ENCODE data around the gene LRRC4C. TPM values are rescaled to one million over a fixed set of nuclear protein-coding genes. Genes with fewer than 3 reads are reported as not detected.

Gene LRRC4C
- total and polyA plus RNA-seq, 10 of the 15 experiments (the other 5 are each of a cell fraction or from before 2014, with no cell fraction given) = 1.5 TPM; not detected in 9

GRCh38 chr11:40170078-40170477, 1289.4 kb downstream of the LRRC4C start:
- no peak overlapping the region for H2AFZ ChIP-seq (ENCODE audit: control insufficient read depth, low read depth, low read length)
- ATAC-seq = peak; percentile 59
- no peak overlapping the region for H3K4me2 ChIP-seq (ENCODE audit: control insufficient read depth, insufficient read depth)
- H4K20me1 ChIP-seq (ENCODE audit: control insufficient read depth, insufficient read depth) = no peaks in the 10 kb centered on the region
- TF ChIP-seq CEBPZ (IDR thresholded peaks at IDR 0.05; ENCODE audit: low read depth, low read length) (no peak), EP300 (IDR thresholded peaks at IDR 0.05; ENCODE audit: borderline replicate concordance in 1 of 2, control insufficient read depth in 1 of 2, low read depth in 2 of 2, low read length in 2 of 2) (0 out of 4 replicates have a peak, but pooled peaks of 1 of the 2 experiments have one; percentile 23)
- ChIA-PET RAD21 (ENCODE audit: unreplicated experiment) (interaction anchor here (2.6 kb wide), 1 partner anchor 13 kb away, joined by 21 read pairs; no protein-coding TSS in a partner anchor), POLR2A (no interaction called here), CTCF (interaction anchor here (2.3 kb wide), 1 partner anchor 13 kb away, joined by 15 read pairs; no protein-coding TSS in a partner anchor), SMC1A (ENCODE audit: uncharacterized antibody, unreplicated experiment) (interaction anchor here (1.4 to 5.0 kb wide), 2 partner anchors 11 to 30 kb away, joined by 4 to 54 read pairs; no protein-coding TSS in a partner anchor)
- H3K27ac ChIP-seq (ENCODE audit: control insufficient read depth, insufficient read depth) = no peak overlapping the region
- BruUV-seq (replicated peaks) = no TSS peak
- no peak for FAIRE-seq
- H3K27me3 ChIP-seq (replicated peaks in 1 of 2; ENCODE audit: control insufficient read depth in 2 of 2, insufficient read depth in 2 of 2, low read length in 1 of 2) = no peaks in the 10 kb centered on the region
- no peaks in the 10 kb centered on the region for H3K4me1 ChIP-seq (ENCODE audit: control insufficient read depth, insufficient read depth, low read length)
- no peaks in the 10 kb centered on the region for H3K36me3 ChIP-seq (ENCODE audit: control insufficient read depth in 2 of 2, insufficient read depth in 2 of 2, low read length in 1 of 2)
- WGBS (ENCODE audit: insufficient coverage, insufficient replicate concordance, low lambda C conversion rate, missing lambda C conversion rate) = 0% methylated on average over 2 of the region's 2 CpGs
- H3K9me3 ChIP-seq (replicated peaks; ENCODE audit: control insufficient read depth, insufficient read depth, low read length) = no peaks in the 10 kb centered on the region
- no peaks in the 10 kb centered on the region for H3K79me2 ChIP-seq (ENCODE audit: control insufficient read depth, insufficient read depth, low read length)
- H3K9ac ChIP-seq (ENCODE audit: control insufficient read depth, insufficient read depth, low read length) = no peak overlapping the region
- no peak overlapping the region for H3K4me3 ChIP-seq
- peak; percentile 16 for DNase-seq (ENCODE audit: low read depth, low spot score)
- in situ Hi-C loops (cut with MboI) = no loop called here
- intact Hi-C loops (cut with micrococcal nuclease; ENCODE audit: unreplicated experiment) = no loop called here
